Astrocyte of the cerebellum (primary cell): ENCODE data around the gene C18orf63.

ENCODE experiments used
- DNase-seq: peaks from one replicate; pipeline ENCODE4 v3.0.0-alpha.2; 2011; ENCODE audit warnings: low read depth
- H3K4me3 ChIP-seq: 2 replicates; pipeline ENCODE4 v1.5.1; 2011; ENCODE audit warnings: mild to moderate bottlenecking, low read depth, low read length, moderate library complexity
- in situ Hi-C: cut with HindIII; loops from 2 replicates; pipeline ENCODE4 v1.10.0; 2017; ENCODE audit warnings: low sequenced_read_pairs
- TF ChIP-seq, protein P1 (sequence below): IDR thresholded peaks from 2 replicates; pipeline ENCODE4 v1.5.1; 2012; ENCODE audit warnings: low read length, low read depth, moderate library complexity, mild to moderate bottlenecking; ENCODE audit errors: missing control alignments

Gene C18orf63

DNA sequence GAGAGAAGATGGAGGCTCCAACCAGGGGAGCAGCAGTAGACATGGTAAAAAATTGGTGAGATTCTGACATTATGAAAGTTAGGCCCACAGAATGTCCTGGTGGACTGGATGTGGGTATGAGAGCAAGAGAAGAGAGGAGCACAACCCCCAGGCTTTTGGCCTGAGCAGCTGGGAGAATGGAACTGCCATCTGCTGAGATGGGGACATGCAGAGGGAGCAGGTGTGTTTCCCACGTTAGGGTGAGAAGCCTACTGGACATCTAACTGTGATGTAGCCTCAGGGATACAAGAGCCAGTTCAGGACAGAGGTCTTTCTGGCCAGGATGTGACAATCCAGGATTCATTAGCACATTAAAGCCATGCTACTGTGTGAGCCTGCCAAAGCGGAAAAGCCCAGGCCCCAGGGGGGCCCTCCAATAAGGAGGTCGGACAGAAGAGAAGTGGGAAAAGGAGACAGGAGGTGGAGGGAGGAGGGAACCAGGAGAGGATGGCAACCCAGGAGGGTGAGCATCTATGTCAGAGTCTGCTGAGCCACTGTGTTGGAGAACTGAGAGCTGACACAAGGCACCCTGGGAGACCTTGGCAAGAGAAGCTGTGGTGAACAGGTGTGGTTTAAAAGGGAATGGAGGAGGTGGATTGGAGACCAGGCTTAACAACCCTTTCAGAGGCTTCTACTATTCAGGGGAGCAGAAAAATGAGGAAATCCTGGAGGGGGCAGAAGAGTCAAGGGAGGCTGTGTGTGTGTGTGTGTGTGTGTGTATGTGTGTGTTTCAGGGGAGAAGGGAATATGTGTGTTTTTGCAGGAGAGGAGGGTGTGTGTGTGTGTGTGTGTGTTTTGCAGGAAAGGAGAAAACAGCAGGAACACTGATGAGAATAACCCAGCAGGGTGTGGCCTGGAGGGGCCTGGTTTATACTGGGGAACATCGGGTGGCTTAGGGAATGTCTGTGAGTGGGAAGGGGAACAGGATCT lies 34.3 kb upstream of the C18orf63 start:
- no peak overlapping the region for H3K4me3 ChIP-seq
- in situ Hi-C loops: no loop called here
- TF ChIP-seq, protein P1, sequence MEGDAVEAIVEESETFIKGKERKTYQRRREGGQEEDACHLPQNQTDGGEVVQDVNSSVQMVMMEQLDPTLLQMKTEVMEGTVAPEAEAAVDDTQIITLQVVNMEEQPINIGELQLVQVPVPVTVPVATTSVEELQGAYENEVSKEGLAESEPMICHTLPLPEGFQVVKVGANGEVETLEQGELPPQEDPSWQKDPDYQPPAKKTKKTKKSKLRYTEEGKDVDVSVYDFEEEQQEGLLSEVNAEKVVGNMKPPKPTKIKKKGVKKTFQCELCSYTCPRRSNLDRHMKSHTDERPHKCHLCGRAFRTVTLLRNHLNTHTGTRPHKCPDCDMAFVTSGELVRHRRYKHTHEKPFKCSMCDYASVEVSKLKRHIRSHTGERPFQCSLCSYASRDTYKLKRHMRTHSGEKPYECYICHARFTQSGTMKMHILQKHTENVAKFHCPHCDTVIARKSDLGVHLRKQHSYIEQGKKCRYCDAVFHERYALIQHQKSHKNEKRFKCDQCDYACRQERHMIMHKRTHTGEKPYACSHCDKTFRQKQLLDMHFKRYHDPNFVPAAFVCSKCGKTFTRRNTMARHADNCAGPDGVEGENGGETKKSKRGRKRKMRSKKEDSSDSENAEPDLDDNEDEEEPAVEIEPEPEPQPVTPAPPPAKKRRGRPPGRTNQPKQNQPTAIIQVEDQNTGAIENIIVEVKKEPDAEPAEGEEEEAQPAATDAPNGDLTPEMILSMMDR: no peak
- DNase-seq: no peak

DNA sequence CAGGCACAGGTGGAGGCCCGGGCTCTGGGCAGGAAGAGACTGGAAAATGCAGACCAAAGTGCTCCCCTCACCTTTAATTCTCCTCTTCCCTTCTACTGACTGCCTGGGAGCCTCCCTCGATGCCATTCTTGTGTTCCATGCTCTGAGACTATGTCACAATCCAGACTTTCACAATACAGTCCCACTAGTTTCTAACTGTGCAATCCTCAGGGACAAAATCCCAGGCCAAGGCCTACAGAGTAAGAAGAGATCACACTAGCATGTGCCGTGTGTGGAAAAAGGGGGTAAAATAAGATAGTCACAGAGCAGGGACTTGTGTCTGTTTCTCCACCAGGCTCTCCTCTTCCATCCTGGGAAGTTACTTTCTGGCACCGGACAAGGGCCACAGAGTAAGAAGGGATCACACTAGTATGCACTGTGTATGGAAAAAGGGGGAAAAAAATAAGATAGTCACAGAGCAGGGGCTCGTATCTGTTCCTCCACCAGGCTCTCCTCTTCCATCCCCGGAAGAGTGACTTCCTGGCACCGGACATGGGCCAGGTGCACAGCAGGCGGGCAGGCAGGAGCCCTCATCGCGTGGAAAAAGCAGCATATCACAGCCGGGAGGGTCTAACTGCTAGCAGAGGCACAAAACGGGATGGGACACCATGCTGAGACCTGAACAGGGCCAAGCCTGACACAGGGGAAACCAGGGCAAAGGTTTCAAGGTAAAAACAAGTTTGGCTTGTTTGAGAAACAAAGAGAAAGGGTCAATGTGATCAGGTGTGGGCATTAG lies 33.5 kb upstream of the C18orf63 start:
- DNase-seq: no peak
- no peak overlapping the region for H3K4me3 ChIP-seq
- in situ Hi-C loops: no loop called here
- TF ChIP-seq, protein P1: no peak

- no peak for DNase-seq
- in situ Hi-C loops: no loop called here
- no peak overlapping the region for H3K4me3 ChIP-seq
- TF ChIP-seq, protein P1: no peak
Measured at GRCh38 chr18:74282755-74283554, 32.7 kb upstream of the C18orf63 start.

DNA sequence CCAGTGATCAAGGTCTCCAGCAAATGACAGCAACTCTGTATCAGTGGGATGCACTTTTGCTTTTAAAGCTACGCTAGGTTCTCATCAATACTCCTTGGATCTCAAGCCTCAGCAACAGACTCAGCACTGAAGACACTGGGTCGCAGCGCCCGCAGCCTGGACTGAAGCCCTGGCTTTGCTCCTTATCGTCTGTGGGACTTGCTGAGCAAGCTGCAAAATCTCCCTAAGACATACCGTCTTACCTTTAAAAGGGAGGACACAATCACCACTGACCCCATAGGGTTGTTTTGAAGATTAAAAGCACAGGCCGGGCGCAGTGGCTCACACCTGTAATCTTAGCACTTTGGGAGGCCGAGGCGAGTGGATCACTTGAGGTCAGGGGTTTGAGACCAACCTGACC lies 32.0 kb upstream of the C18orf63 start:
- in situ Hi-C loops: no loop called here
- H3K4me3 ChIP-seq: no peak overlapping the region
- TF ChIP-seq, protein P1: no peak
- no peak for DNase-seq

GRCh38 chr18:74284191-74284979 lies 31.3 kb upstream of the C18orf63 start:
- no peak for DNase-seq
- H3K4me3 ChIP-seq: no peak overlapping the region
- TF ChIP-seq, protein P1: no peak
- in situ Hi-C loops: no loop called here
